ENCODE results near the gene UBA52.

UBA52 gene

GRCh38 chr19:18605546-18606280, 34.1 kb downstream of the UBA52 start:
- TF ChIP-seq, protein P1, sequence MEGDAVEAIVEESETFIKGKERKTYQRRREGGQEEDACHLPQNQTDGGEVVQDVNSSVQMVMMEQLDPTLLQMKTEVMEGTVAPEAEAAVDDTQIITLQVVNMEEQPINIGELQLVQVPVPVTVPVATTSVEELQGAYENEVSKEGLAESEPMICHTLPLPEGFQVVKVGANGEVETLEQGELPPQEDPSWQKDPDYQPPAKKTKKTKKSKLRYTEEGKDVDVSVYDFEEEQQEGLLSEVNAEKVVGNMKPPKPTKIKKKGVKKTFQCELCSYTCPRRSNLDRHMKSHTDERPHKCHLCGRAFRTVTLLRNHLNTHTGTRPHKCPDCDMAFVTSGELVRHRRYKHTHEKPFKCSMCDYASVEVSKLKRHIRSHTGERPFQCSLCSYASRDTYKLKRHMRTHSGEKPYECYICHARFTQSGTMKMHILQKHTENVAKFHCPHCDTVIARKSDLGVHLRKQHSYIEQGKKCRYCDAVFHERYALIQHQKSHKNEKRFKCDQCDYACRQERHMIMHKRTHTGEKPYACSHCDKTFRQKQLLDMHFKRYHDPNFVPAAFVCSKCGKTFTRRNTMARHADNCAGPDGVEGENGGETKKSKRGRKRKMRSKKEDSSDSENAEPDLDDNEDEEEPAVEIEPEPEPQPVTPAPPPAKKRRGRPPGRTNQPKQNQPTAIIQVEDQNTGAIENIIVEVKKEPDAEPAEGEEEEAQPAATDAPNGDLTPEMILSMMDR (IDR thresholded peaks at IDR 0.05; ENCODE audit: low read length, missing control alignments), result no peak
- no peak for DNase-seq (ENCODE audit: low read depth)
- no peak overlapping the region for H3K4me3 ChIP-seq (replicated peaks; ENCODE audit: low read depth, low read length)

GRCh38 chr19:18606281-18607225, 34.9 kb downstream of the UBA52 start, which contains the start of gene CRLF1:
Gene CRLF1 (minus strand): TSS chr19:18606799. CDS start chr19:18606656, 143 bp downstream.
- DNase-seq (ENCODE audit: low read depth), result no peak
- H3K4me3 ChIP-seq (replicated peaks; ENCODE audit: low read depth, low read length), result no peak within 1 kb of the TSS
- TF ChIP-seq, protein P1 (IDR thresholded peaks at IDR 0.05; ENCODE audit: low read length, missing control alignments), result no peak

- TF ChIP-seq, protein P1 (IDR thresholded peaks at IDR 0.05; ENCODE audit: low read length, missing control alignments), result no peak
- no peak overlapping the region for H3K4me3 ChIP-seq (replicated peaks; ENCODE audit: low read depth, low read length)
- DNase-seq (ENCODE audit: low read depth), result no peak
Measured at GRCh38 chr19:18607226-18608101, 35.8 kb downstream of the UBA52 start.

DNA sequence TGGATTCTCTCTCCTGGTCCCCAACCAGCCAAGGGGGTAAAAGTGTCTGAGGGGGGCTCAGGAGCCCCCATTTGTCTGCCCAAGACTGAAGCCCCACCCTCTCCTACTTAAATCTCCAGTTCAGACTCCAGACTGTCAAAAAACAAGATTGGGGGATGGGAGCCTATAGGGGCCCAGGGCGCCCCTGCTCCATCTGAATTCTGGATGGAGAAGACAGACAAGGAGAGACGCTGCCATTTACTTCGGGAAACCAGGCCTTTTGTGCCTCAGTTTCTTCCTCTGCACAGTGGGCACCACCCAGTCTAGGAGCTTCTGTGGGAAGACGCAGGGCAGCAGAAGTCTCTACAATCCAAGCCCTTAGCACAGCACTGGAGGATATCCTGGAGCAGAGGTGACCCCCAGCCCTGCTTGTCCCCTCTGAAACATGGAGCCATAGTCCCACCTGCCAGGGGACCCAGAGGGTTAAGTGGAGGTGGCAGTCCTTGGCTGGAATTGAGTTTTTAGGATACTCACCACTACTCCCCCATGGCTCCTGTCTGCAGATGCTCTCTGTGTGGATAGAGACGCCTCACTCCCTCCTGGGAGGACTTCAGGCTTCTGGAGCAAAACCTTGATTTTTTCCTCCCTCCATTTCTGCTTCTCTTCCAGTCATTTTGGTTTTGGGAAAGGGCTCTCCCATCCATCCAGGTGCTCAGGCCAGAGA, 36.6 kb downstream of the UBA52 start:
- H3K4me3 ChIP-seq (replicated peaks; ENCODE audit: low read depth, low read length), result no peak overlapping the region
- no peak for DNase-seq (ENCODE audit: low read depth)
- TF ChIP-seq, protein P1 (IDR thresholded peaks at IDR 0.05; ENCODE audit: low read length, missing control alignments), result no peak

- TF ChIP-seq, protein P1 (IDR thresholded peaks at IDR 0.05; ENCODE audit: low read length, missing control alignments), result no peak
- H3K4me3 ChIP-seq (replicated peaks; ENCODE audit: low read depth, low read length), result no peak overlapping the region
- DNase-seq (ENCODE audit: low read depth), result no peak
Measured at GRCh38 chr19:18608805-18609716, 37.4 kb downstream of the UBA52 start.

Data from fibroblast of pulmonary artery (primary cell).